ENCODE measurements around the gene ADGRV1.
A peak's percentile ranks its signal among the peaks of the same experiment; 100 is the strongest.

ADGRV1 gene

GRCh38 chr5:90558344-90559192 lies at the start of gene ADGRV1:
TSS of gene ADGRV1 (plus strand) at chr5:90558797. CDS start at chr5:90558896, 99 bp downstream.
- DNase-seq = no peak

- DNase-seq = no peak
These were observed 48.2 kb upstream of the ADGRV1 start for GRCh38 chr5:90510438-90510837.

- no peak for DNase-seq
These were observed 44.1 kb upstream of the ADGRV1 start for GRCh38 chr5:90514520-90514919.

GRCh38 chr5:90518661-90519060 lies 39.9 kb upstream of the ADGRV1 start:
- no peak for DNase-seq

- DNase-seq = no peak
These were observed 39.5 kb upstream of the ADGRV1 start for GRCh38 chr5:90519081-90519480.

GRCh38 chr5:90528601-90529193 lies 29.9 kb upstream of the ADGRV1 start:
- DNase-seq = no peak

- DNase-seq = peak; percentile 95
These were observed 29.2 kb upstream of the ADGRV1 start, which contains the start of gene LYSMD3 for GRCh38 chr5:90529194-90529938. TSS of gene LYSMD3 (minus strand) at chr5:90529584. CDS start at chr5:90525289, 4,295 bp downstream.

- peak; percentile 62 for DNase-seq
These were observed 28.5 kb upstream of the ADGRV1 start for GRCh38 chr5:90529939-90530677.

GRCh38 chr5:90530736-90531487 lies 27.7 kb upstream of the ADGRV1 start:
- DNase-seq = no peak

- no peak for DNase-seq
These were observed 24.8 kb upstream of the ADGRV1 start for GRCh38 chr5:90533794-90534193.

- DNase-seq = no peak
These were observed 23.7 kb upstream of the ADGRV1 start for GRCh38 chr5:90534922-90535321.

GRCh38 chr5:90542827-90543519 lies 15.6 kb upstream of the ADGRV1 start:
- DNase-seq = no peak

GRCh38 chr5:90545511-90545910 lies 13.1 kb upstream of the ADGRV1 start:
- DNase-seq = no peak

- DNase-seq = no peak
These were observed 12.3 kb upstream of the ADGRV1 start for GRCh38 chr5:90546216-90546837.

GRCh38 chr5:90547072-90547536 lies 11.5 kb upstream of the ADGRV1 start:
- no peak for DNase-seq

GRCh38 chr5:90548069-90548593 lies 10.5 kb upstream of the ADGRV1 start:
- no peak for DNase-seq

GRCh38 chr5:90549223-90549622 lies 9.4 kb upstream of the ADGRV1 start:
- no peak for DNase-seq

- peak; percentile 1 for DNase-seq
These were observed 8.8 kb upstream of the ADGRV1 start for GRCh38 chr5:90549729-90550275.

GRCh38 chr5:90550963-90551362 lies 7.6 kb upstream of the ADGRV1 start:
- DNase-seq = no peak

- no peak for DNase-seq
These were observed 7.2 kb upstream of the ADGRV1 start for GRCh38 chr5:90551376-90551775.

Measured in GDM1 (cell line).